ENCODE results near the gene TSPAN8.
"Not testable (repeated sequence)": the region's sequence is repeated elsewhere in the genome, so short reads cannot be mapped to it uniquely, and the experiment has no call there.

The TSPAN8 gene

GRCh38 chr12:71157601-71158233, at the start of gene TSPAN8:
TSS of gene TSPAN8 (minus strand) at chr12:71157999. CDS start at chr12:71157678, 321 bp downstream.
- DNase-seq, result peak; percentile 65

GRCh38 chr12:71201136-71201679, 43.4 kb upstream of the TSPAN8 start:
- DNase-seq, result no peak

GRCh38 chr12:71200706-71201105, 42.9 kb upstream of the TSPAN8 start:
- DNase-seq, result no peak

GRCh38 chr12:71197460-71197859, 39.7 kb upstream of the TSPAN8 start:
- DNase-seq, result no peak

GRCh38 chr12:71195338-71195896, 37.6 kb upstream of the TSPAN8 start:
- DNase-seq, result no peak

- DNase-seq, result no peak
Observed at GRCh38 chr12:71194657-71195056, 36.9 kb upstream of the TSPAN8 start.

GRCh38 chr12:71193041-71193440, 35.2 kb upstream of the TSPAN8 start:
- DNase-seq, result no peak

GRCh38 chr12:71191509-71192196, 33.9 kb upstream of the TSPAN8 start:
- no peak for DNase-seq

GRCh38 chr12:71190822-71191221, 33.0 kb upstream of the TSPAN8 start:
- no peak for DNase-seq

GRCh38 chr12:71187379-71187778, 29.6 kb upstream of the TSPAN8 start:
- no peak for DNase-seq

- no peak for DNase-seq
Observed at GRCh38 chr12:71186571-71187288, 28.9 kb upstream of the TSPAN8 start.

- no peak for DNase-seq
Observed at GRCh38 chr12:71183846-71184245, 26.0 kb upstream of the TSPAN8 start.

GRCh38 chr12:71183018-71183417, 25.2 kb upstream of the TSPAN8 start:
- DNase-seq, result no peak

GRCh38 chr12:71178162-71178561, 20.4 kb upstream of the TSPAN8 start:
- no peak for DNase-seq

GRCh38 chr12:71174825-71175224, 17.0 kb upstream of the TSPAN8 start:
- DNase-seq, result no peak

GRCh38 chr12:71174146-71174545, 16.3 kb upstream of the TSPAN8 start:
- no peak for DNase-seq

GRCh38 chr12:71170456-71170855, 12.7 kb upstream of the TSPAN8 start:
- no peak for DNase-seq

- DNase-seq, result no peak
Observed at GRCh38 chr12:71169286-71169685, 11.5 kb upstream of the TSPAN8 start.

- DNase-seq, result no peak
Observed at GRCh38 chr12:71166862-71167496, 9.2 kb upstream of the TSPAN8 start.

GRCh38 chr12:71166280-71166679, 8.5 kb upstream of the TSPAN8 start:
- no peak for DNase-seq

GRCh38 chr12:71165780-71166179, 8.0 kb upstream of the TSPAN8 start:
- DNase-seq, result not testable (repeated sequence)

GRCh38 chr12:71164568-71165197, 6.9 kb upstream of the TSPAN8 start:
- no peak for DNase-seq
